ENCODE measurements around the gene LCP2.

Gene LCP2

GRCh38 chr5:170269579-170269978, 28.0 kb downstream of the LCP2 start:
- Histone ChIP-seq H3K27ac (ENCODE audit: low read depth, low read length) (no peak overlapping the region), H3K4me3 (ENCODE audit: low read length) (no peak overlapping the region), H3K4me1 (ENCODE audit: insufficient read depth, low read length) (peaks cover 27% of the 10 kb centered on the region), H3K27me3 (ENCODE audit: insufficient read depth, low read length) (no peaks in the 10 kb centered on the region), H3K36me3 (ENCODE audit: insufficient read depth, low read length) (no peaks in the 10 kb centered on the region), H3K9me3 (ENCODE audit: insufficient read depth, low read depth, low read length) (no peaks in the 10 kb centered on the region), H3K9ac (ENCODE audit: low read depth, low read length) (no peak overlapping the region)
- WGBS: 95% methylated on average over 7 of the region's 7 CpGs

- Histone ChIP-seq H3K9ac (ENCODE audit: low read depth, low read length) (no peak overlapping the region), H3K4me3 (ENCODE audit: low read length) (no peak overlapping the region), H3K36me3 (ENCODE audit: insufficient read depth, low read length) (no peaks in the 10 kb centered on the region), H3K27me3 (ENCODE audit: insufficient read depth, low read length) (no peaks in the 10 kb centered on the region), H3K27ac (ENCODE audit: low read depth, low read length) (no peak overlapping the region), H3K4me1 (ENCODE audit: insufficient read depth, low read length) (peaks cover 24% of the 10 kb centered on the region), H3K9me3 (ENCODE audit: insufficient read depth, low read depth, low read length) (no peaks in the 10 kb centered on the region)
- 27% methylated on average over 3 of the region's 3 CpGs for WGBS
Observed at GRCh38 chr5:170268884-170269283, 28.7 kb downstream of the LCP2 start.

- H3K27me3 ChIP-seq (ENCODE audit: insufficient read depth, low read length): no peaks in the 10 kb centered on the region
- peaks cover 21% of the 10 kb centered on the region for H3K4me1 ChIP-seq (ENCODE audit: insufficient read depth, low read length)
- H3K4me3 ChIP-seq (ENCODE audit: low read length): no peak overlapping the region
- WGBS: 81% methylated on average over 13 of the region's 15 CpGs
- H3K36me3 ChIP-seq (ENCODE audit: insufficient read depth, low read length): no peaks in the 10 kb centered on the region
- no peak overlapping the region for H3K9ac ChIP-seq (ENCODE audit: low read depth, low read length)
- no peaks in the 10 kb centered on the region for H3K9me3 ChIP-seq (ENCODE audit: insufficient read depth, low read depth, low read length)
- H3K27ac ChIP-seq (ENCODE audit: low read depth, low read length): no peak overlapping the region
Observed at GRCh38 chr5:170268153-170268689, 29.4 kb downstream of the LCP2 start.

- Histone ChIP-seq H3K27ac (ENCODE audit: low read depth, low read length) (no peak overlapping the region), H3K36me3 (ENCODE audit: insufficient read depth, low read length) (no peaks in the 10 kb centered on the region), H3K27me3 (ENCODE audit: insufficient read depth, low read length) (no peaks in the 10 kb centered on the region), H3K4me1 (ENCODE audit: insufficient read depth, low read length) (peaks cover 21% of the 10 kb centered on the region), H3K9ac (ENCODE audit: low read depth, low read length) (no peak overlapping the region), H3K4me3 (ENCODE audit: low read length) (no peak overlapping the region), H3K9me3 (ENCODE audit: insufficient read depth, low read depth, low read length) (no peaks in the 10 kb centered on the region)
- WGBS: 46% methylated on average over 15 of the region's 16 CpGs
Observed at GRCh38 chr5:170267431-170268152, 30.0 kb downstream of the LCP2 start.

GRCh38 chr5:170266570-170267381, 30.8 kb downstream of the LCP2 start:
- Histone ChIP-seq H3K27ac (ENCODE audit: low read depth, low read length) (no peak overlapping the region), H3K9me3 (ENCODE audit: insufficient read depth, low read depth, low read length) (no peaks in the 10 kb centered on the region), H3K9ac (ENCODE audit: low read depth, low read length) (no peak overlapping the region), H3K4me3 (ENCODE audit: low read length) (no peak overlapping the region), H3K27me3 (ENCODE audit: insufficient read depth, low read length) (no peaks in the 10 kb centered on the region), H3K4me1 (ENCODE audit: insufficient read depth, low read length) (peaks cover 21% of the 10 kb centered on the region), H3K36me3 (ENCODE audit: insufficient read depth, low read length) (no peaks in the 10 kb centered on the region)
- 70% methylated on average over 16 of the region's 17 CpGs for WGBS

- Histone ChIP-seq H3K27ac (ENCODE audit: low read depth, low read length) (no peak overlapping the region), H3K27me3 (ENCODE audit: insufficient read depth, low read length) (no peaks in the 10 kb centered on the region), H3K4me3 (ENCODE audit: low read length) (no peak overlapping the region), H3K9ac (ENCODE audit: low read depth, low read length) (no peak overlapping the region), H3K9me3 (ENCODE audit: insufficient read depth, low read depth, low read length) (no peaks in the 10 kb centered on the region), H3K4me1 (ENCODE audit: insufficient read depth, low read length) (peaks cover 21% of the 10 kb centered on the region), H3K36me3 (ENCODE audit: insufficient read depth, low read length) (no peaks in the 10 kb centered on the region)
- WGBS: 43% methylated on average over 5 of the region's 5 CpGs
Observed at GRCh38 chr5:170265522-170265921, 32.1 kb downstream of the LCP2 start.

- no peaks in the 10 kb centered on the region for H3K27me3 ChIP-seq (ENCODE audit: insufficient read depth, low read length)
- no peaks in the 10 kb centered on the region for H3K9me3 ChIP-seq (ENCODE audit: insufficient read depth, low read depth, low read length)
- peaks cover 21% of the 10 kb centered on the region for H3K4me1 ChIP-seq (ENCODE audit: insufficient read depth, low read length)
- no peaks in the 10 kb centered on the region for H3K36me3 ChIP-seq (ENCODE audit: insufficient read depth, low read length)
- no peak overlapping the region for H3K9ac ChIP-seq (ENCODE audit: low read depth, low read length)
- no peak overlapping the region for H3K4me3 ChIP-seq (ENCODE audit: low read length)
- WGBS: 90% methylated on average over 4 of the region's 4 CpGs
- no peak overlapping the region for H3K27ac ChIP-seq (ENCODE audit: low read depth, low read length)
Observed at GRCh38 chr5:170263906-170264305, 33.7 kb downstream of the LCP2 start.

GRCh38 chr5:170262061-170263045, 35.2 kb downstream of the LCP2 start:
- H3K4me3 ChIP-seq (ENCODE audit: low read length): no peak overlapping the region
- peaks cover 19% of the 10 kb centered on the region; the same call in 1 of the 2 replicates for H3K4me1 ChIP-seq (ENCODE audit: insufficient read depth, low read length)
- 83% methylated on average over 13 of the region's 15 CpGs for WGBS
- no peaks in the 10 kb centered on the region for H3K9me3 ChIP-seq (ENCODE audit: insufficient read depth, low read depth, low read length)
- H3K27ac ChIP-seq (ENCODE audit: low read depth, low read length): no peak overlapping the region
- no peaks in the 10 kb centered on the region for H3K36me3 ChIP-seq (ENCODE audit: insufficient read depth, low read length)
- no peaks in the 10 kb centered on the region for H3K27me3 ChIP-seq (ENCODE audit: insufficient read depth, low read length)
- H3K9ac ChIP-seq (ENCODE audit: low read depth, low read length): no peak overlapping the region

GRCh38 chr5:170261528-170262043, 36.0 kb downstream of the LCP2 start:
- Histone ChIP-seq H3K9me3 (ENCODE audit: insufficient read depth, low read depth, low read length) (no peaks in the 10 kb centered on the region), H3K27me3 (ENCODE audit: insufficient read depth, low read length) (no peaks in the 10 kb centered on the region), H3K36me3 (ENCODE audit: insufficient read depth, low read length) (no peaks in the 10 kb centered on the region), H3K4me1 (ENCODE audit: insufficient read depth, low read length) (peaks cover 20% of the 10 kb centered on the region), H3K9ac (ENCODE audit: low read depth, low read length) (no peak overlapping the region), H3K27ac (ENCODE audit: low read depth, low read length) (no peak overlapping the region), H3K4me3 (ENCODE audit: low read length) (no peak overlapping the region)
- 100% methylated on average over 2 of the region's 3 CpGs for WGBS

GRCh38 chr5:170257370-170257769, 40.2 kb downstream of the LCP2 start:
- H3K9ac ChIP-seq (ENCODE audit: low read depth, low read length): no peak overlapping the region
- H3K36me3 ChIP-seq (ENCODE audit: insufficient read depth, low read length): no peaks in the 10 kb centered on the region
- H3K4me1 ChIP-seq (ENCODE audit: insufficient read depth, low read length): peaks cover 41% of the 10 kb centered on the region
- WGBS: 93% methylated on average over 4 of the region's 4 CpGs
- no peak overlapping the region for H3K4me3 ChIP-seq (ENCODE audit: low read length)
- no peaks in the 10 kb centered on the region for H3K9me3 ChIP-seq (ENCODE audit: insufficient read depth, low read depth, low read length)
- H3K27me3 ChIP-seq (ENCODE audit: insufficient read depth, low read length): no peaks in the 10 kb centered on the region
- no peak overlapping the region for H3K27ac ChIP-seq (ENCODE audit: low read depth, low read length)

All from HUES64 (cell line).